NCI-H748 (cell line): Measurements from ENCODE around the gene GPBP1.
"Not testable (repeated sequence)": the region's sequence is repeated elsewhere in the genome, so short reads cannot be mapped to it uniquely, and the experiment has no call there.

Experiments used
- DNase-seq: peaks from one replicate; lab custom pipeline; 2025; ENCODE audit not compliant: unreplicated experiment; lab: John Stamatoyannopoulos, UW

GPBP1 gene

DNA sequence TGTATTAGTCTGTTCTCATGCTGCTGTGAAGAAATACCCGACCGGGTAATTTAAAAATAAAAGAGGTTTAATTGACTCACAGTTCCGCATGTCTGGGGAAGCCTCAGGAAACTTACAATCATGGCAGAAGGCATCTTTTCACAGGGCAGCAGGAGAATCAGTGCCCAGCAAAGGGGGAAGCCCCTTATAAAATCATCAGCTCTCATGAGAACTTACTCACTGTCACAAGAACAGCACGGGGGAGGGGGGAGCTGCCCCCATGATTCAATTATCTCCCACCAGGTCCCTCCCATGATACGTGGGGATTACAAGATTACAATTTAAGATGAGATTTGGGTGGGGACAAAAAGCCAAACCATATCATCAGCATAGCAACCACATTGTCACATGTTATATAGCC lies 102.5 kb downstream of the GPBP1 start:
- no peak for DNase-seq

DNA sequence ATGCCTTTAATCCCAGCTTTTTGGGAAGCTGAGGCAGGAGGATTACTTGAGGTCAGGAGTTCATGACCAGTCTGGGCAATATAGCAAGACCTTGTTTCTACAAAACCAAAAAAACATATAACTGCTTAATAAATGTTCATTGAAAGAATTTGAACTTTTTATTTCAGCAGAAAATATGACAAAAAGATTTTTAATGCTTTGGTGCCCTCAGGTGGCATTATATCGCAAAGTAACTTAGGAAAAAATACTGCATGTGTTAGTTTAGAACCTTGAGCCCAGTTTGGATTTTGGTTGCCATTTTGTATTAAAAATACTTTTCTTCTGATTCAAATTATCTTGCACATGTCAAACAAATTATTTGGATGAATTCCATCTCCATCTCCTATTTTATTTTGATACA lies 103.2 kb downstream of the GPBP1 start:
- peak; percentile 9 for DNase-seq

GRCh38 chr5:57280853-57281252 lies 107.0 kb downstream of the GPBP1 start:
- no peak for DNase-seq

DNA sequence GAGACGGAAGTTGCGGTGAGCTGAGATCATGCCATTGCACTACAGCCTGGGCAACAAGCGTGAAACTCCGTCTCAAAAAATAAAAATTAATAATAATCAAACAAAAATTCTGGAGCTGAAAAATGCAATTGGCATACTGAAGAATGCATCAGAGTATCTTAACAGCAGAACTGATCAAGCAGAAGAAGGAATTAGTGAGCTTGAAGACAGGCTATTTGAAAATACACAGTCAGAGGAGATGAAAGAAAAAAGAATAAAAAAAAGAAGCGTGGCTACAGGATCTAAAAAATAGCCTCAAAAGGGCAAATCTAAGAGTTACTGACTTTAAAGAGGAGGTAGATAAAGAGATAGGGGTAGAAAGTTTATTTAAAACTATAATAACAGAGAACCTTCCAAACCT lies 111.2 kb downstream of the GPBP1 start:
- not testable (repeated sequence) for DNase-seq

- no peak for DNase-seq
Measured at GRCh38 chr5:57291894-57292293, 118.0 kb downstream of the GPBP1 start.

DNA sequence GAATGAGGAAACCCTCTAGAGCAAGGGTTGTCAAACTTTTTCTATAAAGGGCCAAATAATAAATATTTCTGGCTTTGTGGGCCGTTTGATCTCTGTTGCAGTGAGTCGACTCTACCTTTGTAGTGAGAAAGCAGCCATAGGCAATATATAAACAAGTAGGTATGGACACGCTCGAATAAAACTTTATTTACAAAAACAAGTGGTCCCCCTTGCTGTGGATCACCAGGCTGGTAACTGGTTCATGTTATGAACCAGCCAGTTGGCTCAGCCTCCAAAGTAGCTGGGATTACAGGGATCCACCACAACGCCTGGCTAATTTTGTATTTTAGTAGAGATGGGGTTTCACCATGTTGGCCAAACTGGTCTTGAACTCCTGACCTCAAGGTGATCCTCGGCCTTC lies 118.5 kb downstream of the GPBP1 start:
- no peak for DNase-seq

- peak; percentile 79 for DNase-seq
Measured at GRCh38 chr5:57298295-57298984, 124.6 kb downstream of the GPBP1 start.

DNA sequence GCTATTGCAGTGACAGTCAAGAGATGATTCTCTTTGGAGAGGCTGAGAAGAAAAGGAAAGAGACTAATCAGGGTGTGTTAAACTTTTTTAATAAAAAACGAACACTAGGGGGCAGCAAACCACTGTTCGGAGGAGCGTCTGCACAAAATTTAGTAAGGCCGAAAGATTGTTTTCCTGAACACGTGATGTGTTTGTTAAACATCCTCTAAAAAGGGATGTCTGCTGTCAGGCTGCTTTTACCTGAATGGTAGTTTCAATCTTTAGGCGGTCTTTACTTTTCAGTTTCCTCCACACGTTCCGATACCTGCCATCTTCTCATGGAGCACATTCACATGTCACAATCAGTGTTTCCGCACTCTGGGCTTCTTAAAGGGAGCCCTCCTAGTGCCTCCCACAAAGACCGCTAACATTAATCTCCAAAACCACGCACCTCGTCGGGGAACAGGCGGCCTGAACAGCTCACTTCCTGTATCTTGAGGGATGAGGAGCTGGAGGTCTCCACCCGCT lies 125.2 kb downstream of the GPBP1 start:
- peak; percentile 81 for DNase-seq

DNA sequence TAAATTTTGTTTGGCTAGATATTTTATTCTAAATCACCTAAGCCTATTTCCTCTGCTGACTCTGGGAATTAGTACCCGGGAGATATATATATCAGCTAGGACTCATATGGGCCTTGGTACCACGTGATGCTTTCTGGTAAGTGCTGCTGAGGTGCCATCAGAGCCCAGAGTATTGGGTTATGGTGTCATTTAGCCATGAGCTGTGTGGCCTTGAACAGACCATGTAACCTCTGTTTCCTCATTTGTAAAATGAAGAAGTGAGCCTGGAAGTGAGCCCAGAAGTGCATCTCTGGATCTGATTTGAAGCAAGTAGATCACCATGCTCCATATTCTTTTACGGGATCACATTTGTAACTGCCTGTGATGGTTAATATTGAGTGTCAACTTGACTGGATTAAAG lies 126.1 kb downstream of the GPBP1 start:
- DNase-seq: no peak

GRCh38 chr5:57302164-57302563 lies 128.3 kb downstream of the GPBP1 start:
- peak; percentile 13 for DNase-seq

DNA sequence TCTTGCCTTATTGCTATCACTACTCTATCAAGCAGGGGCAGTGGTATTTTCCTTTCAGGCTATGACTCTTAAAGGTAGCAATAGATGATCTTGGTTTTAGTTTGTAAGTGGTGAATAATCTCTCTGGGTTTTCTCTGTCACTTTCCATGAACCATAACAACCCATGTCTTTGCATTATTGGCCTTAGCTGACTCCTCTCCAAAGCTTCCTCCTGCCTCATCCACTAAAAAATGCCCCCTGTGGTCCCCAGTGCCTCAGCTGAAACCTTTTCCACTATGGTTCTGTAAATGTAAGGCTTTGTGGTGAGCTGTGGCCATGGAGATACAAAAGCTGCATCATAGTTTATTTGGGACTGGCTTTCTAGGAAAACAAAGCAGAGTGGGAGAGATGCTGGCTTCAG lies 128.8 kb downstream of the GPBP1 start:
- no peak for DNase-seq

DNA sequence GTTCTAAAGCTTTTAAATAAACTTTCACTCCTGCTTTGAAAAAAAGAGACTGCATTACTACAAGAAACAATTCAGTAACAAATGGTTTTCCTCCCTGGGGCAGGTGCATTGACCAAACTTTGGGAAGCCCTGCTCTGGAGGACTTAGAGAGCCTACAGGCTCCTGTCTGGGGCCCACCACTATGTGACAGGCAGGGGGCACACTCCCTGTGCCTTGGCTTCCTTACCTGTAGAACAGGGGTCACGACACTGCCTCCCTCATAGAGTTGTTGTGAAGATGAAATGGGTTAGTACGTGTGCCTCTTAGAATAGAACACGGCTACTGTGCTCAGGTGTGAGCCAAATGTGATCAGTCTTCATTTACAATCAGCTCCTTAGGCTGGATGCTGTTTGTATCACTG lies 130.1 kb downstream of the GPBP1 start:
- DNase-seq: peak; percentile 11

DNA sequence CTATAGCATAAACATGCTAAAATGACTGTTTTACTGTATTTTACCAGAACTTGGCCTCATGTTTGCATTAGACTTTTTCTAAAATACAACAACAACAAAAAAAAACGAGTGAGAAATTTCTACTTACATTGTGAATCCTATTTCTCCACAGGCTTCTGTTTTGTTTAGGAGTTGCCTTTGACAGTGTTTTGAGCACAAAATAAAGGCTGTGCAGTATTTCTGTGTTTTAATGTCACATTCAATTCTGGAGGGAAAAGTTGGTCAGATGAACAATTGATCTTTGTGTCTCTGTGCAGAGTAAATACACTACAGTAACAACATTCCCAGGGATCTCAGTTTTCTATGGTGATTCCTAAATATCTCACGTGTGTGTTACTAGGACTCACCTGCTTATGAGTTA lies 131.1 kb downstream of the GPBP1 start:
- no peak for DNase-seq

- no peak for DNase-seq
Measured at GRCh38 chr5:57306359-57306758, 132.5 kb downstream of the GPBP1 start.

GRCh38 chr5:57307516-57307915 lies 133.7 kb downstream of the GPBP1 start:
- DNase-seq: no peak

DNA sequence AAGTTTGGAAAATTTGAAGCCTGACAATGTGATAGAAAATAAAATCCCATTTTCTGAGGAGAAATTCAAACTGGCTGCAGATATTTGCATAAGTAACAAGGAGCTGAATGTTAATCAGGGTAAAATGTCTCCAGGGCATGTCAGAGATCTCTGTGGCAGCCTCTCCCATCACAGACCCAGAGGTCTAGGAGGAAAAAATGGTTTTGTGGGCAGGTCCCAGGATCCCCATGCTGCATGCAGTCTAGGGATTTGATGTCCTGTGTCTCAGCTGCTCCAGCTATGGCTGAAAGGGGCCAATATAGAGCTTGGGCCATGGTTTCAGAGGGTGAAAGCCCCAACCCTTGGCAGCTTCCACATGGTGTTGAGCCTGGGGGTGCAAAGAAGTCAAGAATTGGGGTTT lies 135.2 kb downstream of the GPBP1 start:
- not testable (repeated sequence) for DNase-seq

DNA sequence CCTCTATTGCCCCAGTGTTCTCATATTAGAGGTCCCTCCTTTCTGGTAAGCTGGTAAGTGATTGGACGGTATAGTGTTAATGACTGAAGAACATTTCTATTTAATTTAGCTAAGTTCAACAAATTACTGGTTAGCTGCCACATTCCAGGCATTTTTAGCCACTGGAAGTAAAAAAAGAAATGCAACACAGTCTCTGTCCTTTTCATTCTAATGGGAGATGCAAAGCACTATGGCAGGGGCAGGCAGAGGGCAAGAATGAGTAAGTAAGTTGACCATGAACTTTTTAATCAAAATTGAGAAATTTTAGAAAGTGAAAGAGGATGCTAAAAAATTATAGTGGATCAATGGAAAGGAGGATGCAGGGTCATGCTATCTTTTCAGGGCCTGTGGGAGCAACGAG lies 137.4 kb downstream of the GPBP1 start:
- no peak for DNase-seq

GRCh38 chr5:57311921-57312735 lies 138.3 kb downstream of the GPBP1 start:
- DNase-seq: no peak

DNA sequence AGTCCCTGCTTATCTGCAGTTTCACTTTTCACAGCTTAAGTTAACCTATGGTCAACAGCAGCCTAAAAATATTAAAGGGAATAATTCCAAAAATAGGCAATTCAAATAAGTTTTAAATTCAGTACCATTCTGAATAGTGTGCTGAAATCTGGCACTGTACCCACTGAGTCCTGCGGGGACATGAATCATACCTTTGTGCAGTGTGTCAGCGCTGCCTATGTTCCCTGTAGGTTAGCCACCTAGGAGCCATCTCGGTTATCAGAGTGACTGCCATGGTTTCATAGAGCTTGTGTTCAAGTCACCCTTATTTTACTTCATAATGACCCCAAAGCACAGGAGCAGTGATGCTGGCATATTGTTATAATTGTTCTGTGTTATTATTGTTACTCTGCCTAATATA lies 139.9 kb downstream of the GPBP1 start:
- DNase-seq: no peak
